Stomach (tissue), 4 donors: ENCODE data around the gene SLC28A1.

Experiments used
- POLR2A ChIP-seq, 4 donors: fragments of 450-650 bp; IDR thresholded peaks; one replicate each; pipeline ENCODE4 v1.6.1; 2016; ENCODE audit warnings: antibody characterized with exemption in 4 of 4, control low read depth in 2 of 4, mild to moderate bottlenecking in 1 of 4, moderate library complexity in 1 of 4
- POLR2AphosphoS5 ChIP-seq, 3 donors: sonication (generic); formaldehyde crosslinking; IDR thresholded peaks; one replicate each; pipeline ENCODE4 v1.6.1; 2016; ENCODE audit warnings: antibody characterized with exemption in 3 of 3
- TF ChIP-seq, protein P1 (sequence below), 7 experiments: fragments of 450-650 bp in 4 of 7; fragments of 200-600 bp in 3 of 7; sonication (generic) in 3 of 7; IDR thresholded peaks; one replicate each; pipeline ENCODE4 v1.5.1; 2016 to 2019; ENCODE audit warnings: antibody characterized with exemption in 7 of 7, control low read depth in 2 of 7, mild to moderate bottlenecking in 1 of 7

DNA sequence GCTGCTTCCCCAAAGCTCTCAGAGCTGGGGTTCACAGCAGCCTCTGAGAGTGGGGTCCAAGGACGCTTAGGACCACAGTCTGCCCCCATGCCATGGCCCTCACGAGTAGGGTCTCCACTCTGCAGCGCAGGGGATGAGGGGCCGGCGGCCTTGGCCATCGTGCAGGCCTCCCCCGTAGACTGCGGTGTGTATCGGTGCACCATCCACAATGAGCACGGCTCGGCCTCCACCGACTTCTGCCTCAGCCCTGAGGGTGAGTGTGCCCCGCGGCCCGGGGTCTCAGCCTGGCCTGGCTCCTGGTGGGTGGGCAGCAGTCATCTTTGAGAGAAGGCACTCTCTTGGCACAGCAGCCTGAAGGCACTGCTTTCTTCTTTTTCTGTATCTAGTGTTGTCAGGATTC, 24.8 kb upstream of the SLC28A1 start:
- TF ChIP-seq POLR2AphosphoS5 (IDR thresholded peaks at IDR 0.05) (no peak), POLR2A (IDR thresholded peaks at IDR 0.05) (no peak)
- TF ChIP-seq, protein P1, sequence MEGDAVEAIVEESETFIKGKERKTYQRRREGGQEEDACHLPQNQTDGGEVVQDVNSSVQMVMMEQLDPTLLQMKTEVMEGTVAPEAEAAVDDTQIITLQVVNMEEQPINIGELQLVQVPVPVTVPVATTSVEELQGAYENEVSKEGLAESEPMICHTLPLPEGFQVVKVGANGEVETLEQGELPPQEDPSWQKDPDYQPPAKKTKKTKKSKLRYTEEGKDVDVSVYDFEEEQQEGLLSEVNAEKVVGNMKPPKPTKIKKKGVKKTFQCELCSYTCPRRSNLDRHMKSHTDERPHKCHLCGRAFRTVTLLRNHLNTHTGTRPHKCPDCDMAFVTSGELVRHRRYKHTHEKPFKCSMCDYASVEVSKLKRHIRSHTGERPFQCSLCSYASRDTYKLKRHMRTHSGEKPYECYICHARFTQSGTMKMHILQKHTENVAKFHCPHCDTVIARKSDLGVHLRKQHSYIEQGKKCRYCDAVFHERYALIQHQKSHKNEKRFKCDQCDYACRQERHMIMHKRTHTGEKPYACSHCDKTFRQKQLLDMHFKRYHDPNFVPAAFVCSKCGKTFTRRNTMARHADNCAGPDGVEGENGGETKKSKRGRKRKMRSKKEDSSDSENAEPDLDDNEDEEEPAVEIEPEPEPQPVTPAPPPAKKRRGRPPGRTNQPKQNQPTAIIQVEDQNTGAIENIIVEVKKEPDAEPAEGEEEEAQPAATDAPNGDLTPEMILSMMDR (IDR thresholded peaks at IDR 0.05), result no peak
